Stomach smooth muscle (tissue), 2 donors: ENCODE results near the gene MYH1.
"Not testable (repeated sequence)": the region's sequence is repeated elsewhere in the genome, so short reads cannot be mapped to it uniquely, and the experiment has no call there.

Experiments used
- H3K27ac ChIP-seq: one replicate; pipeline ENCODE4 v1.7.0; 2013; ENCODE audit warnings: mild to moderate bottlenecking, low read length, inconsistent platforms
- H3K27me3 ChIP-seq, 2 donors: one replicate each; pipeline ENCODE4 v1.7.0; 2013; ENCODE audit warnings: low read length in 2 of 2; ENCODE audit not compliant: insufficient read depth in 2 of 2, control insufficient read depth in 1 of 2
- H3K36me3 ChIP-seq, 2 donors: one replicate each; pipeline ENCODE4 v1.7.0; 2013; ENCODE audit warnings: low read length in 2 of 2; ENCODE audit not compliant: control insufficient read depth in 2 of 2, insufficient read depth in 2 of 2
- H3K4me1 ChIP-seq: one replicate; pipeline ENCODE4 v1.7.0; 2013; ENCODE audit warnings: low read length; ENCODE audit not compliant: control insufficient read depth, insufficient read depth
- H3K4me3 ChIP-seq, 2 donors: one replicate each; pipeline ENCODE4 v1.7.0; 2013; ENCODE audit warnings: low read length in 2 of 2
- H3K9ac ChIP-seq, 2 donors: one replicate each; pipeline ENCODE4 v1.7.0; 2013; ENCODE audit warnings: low read length in 2 of 2, mild to moderate bottlenecking in 1 of 2
- H3K9me3 ChIP-seq, 2 donors: one replicate each; pipeline ENCODE4 v1.7.0; 2013; ENCODE audit warnings: low read length in 2 of 2; ENCODE audit not compliant: control insufficient read depth in 2 of 2
- donor health status: healthy.
- donor health status: Pancreatic carcinoma.

The MYH1 gene

GRCh38 chr17:10518271-10519037, at the start of gene MYH1:
TSS of gene MYH1 (minus strand) at chr17:10518542. CDS start at chr17:10516642, 1,900 bp downstream.
- Histone ChIP-seq H3K36me3 (no peaks in the 10 kb centered on the region), H3K9ac (no peak within 1 kb of the TSS), H3K27me3 (no peaks in the 10 kb centered on the region), H3K9me3 (peaks cover 0 to 3% of the 10 kb centered on the region in 2 donors), H3K27ac (no peak within 1 kb of the TSS), H3K4me1 (no peaks in the 10 kb centered on the region), H3K4me3 (no peak within 1 kb of the TSS)

- Histone ChIP-seq H3K4me3 (no peak overlapping the region), H3K36me3 (no peaks in the 10 kb centered on the region), H3K27ac (no peak overlapping the region), H3K27me3 (no peaks in the 10 kb centered on the region), H3K9me3 (no peaks in the 10 kb centered on the region), H3K9ac (no peak overlapping the region), H3K4me1 (no peaks in the 10 kb centered on the region)
These were observed 45.8 kb upstream of the MYH1 start for GRCh38 chr17:10563991-10564660.

- no peak overlapping the region for H3K4me3 ChIP-seq
- H3K4me1 ChIP-seq: no peaks in the 10 kb centered on the region
- H3K9me3 ChIP-seq: no peaks in the 10 kb centered on the region
- no peaks in the 10 kb centered on the region for H3K27me3 ChIP-seq
- H3K9ac ChIP-seq: no peak overlapping the region
- H3K27ac ChIP-seq: no peak overlapping the region
- H3K36me3 ChIP-seq: no peaks in the 10 kb centered on the region
These were observed 39.7 kb upstream of the MYH1 start for GRCh38 chr17:10558049-10558448.

- Histone ChIP-seq H3K27ac (no peak overlapping the region), H3K27me3 (no peaks in the 10 kb centered on the region), H3K4me3 (no peak overlapping the region), H3K9ac (no peak overlapping the region), H3K9me3 (no peaks in the 10 kb centered on the region), H3K4me1 (no peaks in the 10 kb centered on the region), H3K36me3 (no peaks in the 10 kb centered on the region)
These were observed 39.1 kb upstream of the MYH1 start for GRCh38 chr17:10557422-10557821.

- Histone ChIP-seq H3K9me3 (no peaks in the 10 kb centered on the region), H3K9ac (no peak overlapping the region), H3K36me3 (no peaks in the 10 kb centered on the region), H3K4me1 (no peaks in the 10 kb centered on the region), H3K4me3 (no peak overlapping the region), H3K27me3 (no peaks in the 10 kb centered on the region), H3K27ac (no peak overlapping the region)
These were observed 38.1 kb upstream of the MYH1 start for GRCh38 chr17:10556301-10557005.

GRCh38 chr17:10550014-10550413, 31.7 kb upstream of the MYH1 start:
- H3K4me1 ChIP-seq: no peaks in the 10 kb centered on the region

GRCh38 chr17:10549096-10549842, 30.9 kb upstream of the MYH1 start, which contains the start of gene MYH2:
TSS of gene MYH2 (minus strand) at chr17:10549658. CDS start at chr17:10547920, 1,738 bp downstream.
- Histone ChIP-seq H3K27ac (no peak within 1 kb of the TSS), H3K36me3 (no peaks in the 10 kb centered on the region)

More at GRCh38 chr17:10550014-10550413, 31.7 kb upstream of the MYH1 start:
- Histone ChIP-seq H3K27me3 (no peaks in the 10 kb centered on the region), H3K9ac (no peak overlapping the region), H3K4me3 (no peak overlapping the region), H3K9me3 (no peaks in the 10 kb centered on the region), H3K36me3 (no peaks in the 10 kb centered on the region), H3K27ac (no peak overlapping the region)

GRCh38 chr17:10547351-10547750, 29.0 kb upstream of the MYH1 start:
- H3K9me3 ChIP-seq: no peaks in the 10 kb centered on the region
- H3K36me3 ChIP-seq: no peaks in the 10 kb centered on the region
- no peak overlapping the region for H3K27ac ChIP-seq
- H3K27me3 ChIP-seq: no peaks in the 10 kb centered on the region
- no peak overlapping the region for H3K4me3 ChIP-seq
- H3K4me1 ChIP-seq: no peaks in the 10 kb centered on the region
- H3K9ac ChIP-seq: no peak overlapping the region

More at GRCh38 chr17:10549096-10549842, 30.9 kb upstream of the MYH1 start, which contains the start of gene MYH2:
- no peak within 1 kb of the TSS for H3K9ac ChIP-seq
- no peaks in the 10 kb centered on the region for H3K27me3 ChIP-seq
- H3K4me3 ChIP-seq: no peak within 1 kb of the TSS
- H3K9me3 ChIP-seq: no peaks in the 10 kb centered on the region
- H3K4me1 ChIP-seq: no peaks in the 10 kb centered on the region

- H3K27ac ChIP-seq, H3K4me3 ChIP-seq, H3K36me3 ChIP-seq: not testable (repeated sequence)
These were observed 25.1 kb upstream of the MYH1 start for GRCh38 chr17:10543486-10543885.

GRCh38 chr17:10541179-10541578, 22.8 kb upstream of the MYH1 start:
- H3K9ac ChIP-seq, H3K27me3 ChIP-seq, H3K9me3 ChIP-seq, H3K4me3 ChIP-seq, H3K27ac ChIP-seq, H3K4me1 ChIP-seq, H3K36me3 ChIP-seq: not testable (repeated sequence)

More at GRCh38 chr17:10543486-10543885, 25.1 kb upstream of the MYH1 start:
- not testable (repeated sequence) for H3K9ac ChIP-seq, H3K27me3 ChIP-seq, H3K4me1 ChIP-seq, H3K9me3 ChIP-seq
